A549 (cell line): ENCODE measurements around the gene MAN2B2. TPM values are rescaled to one million over a fixed set of nuclear protein-coding genes. Genes with fewer than 3 reads are reported as not detected.

ENCODE experiments used
- ATAC-seq, 2 experiments: fragments of 200-7000 bp in 1 of 2; fragments of >200 bp in 1 of 2; cut with Nextera tagmentation in 1 of 2; cut with Tn5 transposase in 1 of 2; 3 replicates each; pipeline versions ENCODE4 v1.8.0 to v1.9.1; 2018 to 2020; ENCODE audit warnings: mild to moderate bottlenecking in 1 of 2, moderate library complexity in 1 of 2
- CTCF ChIA-PET: fragments of 300-600 bp; sonication (Branson Sonifier 250); formaldehyde crosslinking; extraction: SDS; loops from one replicate; lab custom pipeline; 2021; ENCODE audit warnings: antibody characterized with exemption, inconsistent platforms; lab: Yijun Ruan, JAX
- POLR2A ChIA-PET: fragments of 350-600 bp; formaldehyde crosslinking; extraction: SDS; loops from one replicate; lab custom pipeline; 2021; ENCODE audit warnings: antibody characterized with exemption, inconsistent platforms; lab: Yijun Ruan, JAX
- DNase-seq, 2 experiments: peaks; one replicate each; pipeline versions ENCODE4 v3.0.0 to v3.0.0-alpha.2; 2011 to 2016; ENCODE audit warnings: low read depth in 1 of 2, low spot score in 1 of 2
- FAIRE-seq: peaks from 2 replicates; lab custom pipeline; 2011; peaks lifted over from hg19 to GRCh38; lab: Jason Lieb, UNC
- H3K27ac ChIP-seq, 2 experiments: fragments of >200 bp; sonication (Bioruptor Twin); formaldehyde crosslinking; 3 replicates each; pipeline ENCODE4 v1.5.1; 2016 to 2017
- H3K4me1 ChIP-seq: fragments of >200 bp; sonication (Bioruptor Twin); formaldehyde crosslinking; 3 replicates; pipeline ENCODE4 v1.6.1; 2016
- H3K4me2 ChIP-seq: fragments of >200 bp; sonication (Bioruptor Twin); formaldehyde crosslinking; 3 replicates; pipeline ENCODE4 v1.6.1; 2016
- H3K4me3 ChIP-seq: fragments of >200 bp; sonication (Bioruptor Twin); formaldehyde crosslinking; 3 replicates; pipeline ENCODE4 v1.5.1; 2016
- H3K9me3 ChIP-seq: fragments of >200 bp; sonication (Bioruptor Twin); formaldehyde crosslinking; 3 replicates; pipeline ENCODE4 v1.6.1; 2016
- CBX2 ChIP-seq: fragments of 200-600 bp; sonication (generic); IDR thresholded peaks from 2 replicates; pipeline ENCODE4 v1.6.1; 2016; ENCODE audit warnings: low read depth, mild to moderate bottlenecking, borderline replicate concordance
- CBX8 ChIP-seq: fragments of 200-600 bp; sonication (generic); IDR thresholded peaks from 2 replicates; pipeline ENCODE4 v1.6.1; 2016
- CHD2 ChIP-seq: fragments of 150-350 bp; IDR thresholded peaks from 2 replicates; pipeline ENCODE4 v1.6.1; 2014; ENCODE audit warnings: low read length; ENCODE audit not compliant: partially characterized antibody
- CHD4 ChIP-seq: fragments of 200-600 bp; sonication (generic); IDR thresholded peaks from 2 replicates; pipeline ENCODE4 v1.6.1; 2016; ENCODE audit warnings: antibody characterized with exemption, mild to moderate bottlenecking, borderline replicate concordance
- CTCF ChIP-seq: fragments of >200 bp; sonication (Bioruptor Twin); formaldehyde crosslinking; IDR thresholded peaks from 3 replicates; pipeline ENCODE4 v1.5.1; 2016
- EHF ChIP-seq: fragments of 250-450 bp; sonication (Bioruptor Pico); IDR thresholded peaks from 2 replicates; pipeline ENCODE4 v1.5.0; 2020; ENCODE audit warnings: mild to moderate bottlenecking
- EHMT2 ChIP-seq: fragments of 200-600 bp; sonication (generic); IDR thresholded peaks from 2 replicates; pipeline ENCODE4 v1.6.1; 2016; ENCODE audit warnings: antibody characterized with exemption, low read depth, mild to moderate bottlenecking, moderate library complexity
- ESRRA ChIP-seq: fragments of 150-350 bp; IDR thresholded peaks from 2 replicates; pipeline ENCODE4 v1.6.1; 2014; ENCODE audit warnings: mild to moderate bottlenecking, low read length, borderline replicate concordance
- FOXS1 ChIP-seq: fragments of 250-450 bp; sonication (Bioruptor Pico); IDR thresholded peaks from 2 replicates; pipeline ENCODE4 v1.5.0; 2020; ENCODE audit warnings: mild to moderate bottlenecking, moderate library complexity
- HES2 ChIP-seq: fragments of >200 bp; sonication (Bioruptor Twin); formaldehyde crosslinking; IDR thresholded peaks from 2 replicates; pipeline ENCODE4 v1.6.1; 2016
- HMGXB4 ChIP-seq: fragments of 250-450 bp; sonication (Bioruptor Pico); IDR thresholded peaks from 2 replicates; pipeline ENCODE4 v1.5.0; 2021; ENCODE audit warnings: mild to moderate bottlenecking, moderate library complexity, borderline replicate concordance
- HOXB5 ChIP-seq: fragments of 250-450 bp; sonication (Bioruptor Pico); IDR thresholded peaks from 2 replicates; pipeline ENCODE4 v1.5.0; 2020; ENCODE audit warnings: mild to moderate bottlenecking, moderate library complexity
- KDM1A ChIP-seq: fragments of 200-600 bp; sonication (generic); IDR thresholded peaks from 2 replicates; pipeline ENCODE4 v1.6.1; 2016; ENCODE audit warnings: low read depth, mild to moderate bottlenecking
- MAZ ChIP-seq: fragments of 150-350 bp; IDR thresholded peaks from 2 replicates; pipeline ENCODE4 v1.6.1; 2014; ENCODE audit warnings: antibody characterized with exemption, low read depth, low read length, borderline replicate concordance
- NFE2L2 ChIP-seq: fragments of 150-350 bp; conservative IDR thresholded peaks from 2 replicates; pipeline ENCODE4 v1.6.1; 2014; ENCODE audit warnings: low read length
- PBX3 ChIP-seq: IDR thresholded peaks from 2 replicates; pipeline ENCODE4 v1.6.1; 2012
- POLR2AphosphoS2 ChIP-seq: conservative IDR thresholded peaks from 2 replicates; pipeline ENCODE4 v1.6.1; 2012; ENCODE audit warnings: low read length, improper control_type of control experiment, inconsistent platforms
- RARB ChIP-seq: fragments of 250-450 bp; sonication (Bioruptor Pico); IDR thresholded peaks from 2 replicates; pipeline ENCODE4 v1.8.0; 2021; ENCODE audit warnings: mild to moderate bottlenecking, moderate library complexity
- REST ChIP-seq: fragments of 200-600 bp; sonication (generic); IDR thresholded peaks from 2 replicates; pipeline ENCODE4 v1.6.1; 2016; ENCODE audit warnings: antibody characterized with exemption, mild to moderate bottlenecking, moderate library complexity
- SREBF2 ChIP-seq: fragments of 450-650 bp; IDR thresholded peaks from 2 replicates; pipeline ENCODE4 v1.6.1; 2014; ENCODE audit warnings: mild to moderate bottlenecking, moderate library complexity
- TFCP2L1 ChIP-seq: fragments of 250-450 bp; sonication (Bioruptor Pico); IDR thresholded peaks from 2 replicates; pipeline ENCODE4 v1.5.0; 2021; ENCODE audit warnings: mild to moderate bottlenecking
- USF2 ChIP-seq: fragments of 450-650 bp; IDR thresholded peaks from 2 replicates; pipeline ENCODE4 v1.6.1; 2014; ENCODE audit warnings: antibody characterized with exemption
- ZFP36 ChIP-seq: fragments of 450-650 bp; IDR thresholded peaks from 2 replicates; pipeline ENCODE4 v1.6.1; 2014; ENCODE audit warnings: borderline replicate concordance; ENCODE audit not compliant: partially characterized antibody
- WGBS: methylation state at CpG from one replicate; pipeline ENCODE4 v1.1.6; 2017; ENCODE audit errors: missing lambda C conversion rate; 5-methylcytosine and 5-hydroxymethylcytosine counted together
- polyA plus RNA-seq, 4 experiments: library from polyadenylated mRNA; depleted of rRNA in 3 of 4; stranded (reverse); fragments of >200 nt; fragmentation: RNase III in 1 of 4; extraction: RNeasy Plus Mini Kit Qiagen cat#74134 plus additional on column Dnase treatment in 1 of 4; gene quantifications; 2 replicates in 3 of 4; 3 replicates in 1 of 4; pipeline ENCODE4 v1.2.3, GENCODE V29; 2011 to 2017

The MAN2B2 gene
- polyA plus RNA-seq, 2 of the 4 experiments (the other 2 are of a cell fraction): 6.3 to 8.4 TPM

GRCh38 chr4:6647169-6647568, 72.2 kb downstream of the MAN2B2 start:
- H3K4me3 ChIP-seq: no peak overlapping the region
- WGBS: 58% methylated on average over 5 of the region's 5 CpGs
- ATAC-seq (no peak), FAIRE-seq (no peak), DNase-seq (no peak)
- H3K4me1 ChIP-seq: peaks cover 6% of the 10 kb centered on the region
- H3K4me2 ChIP-seq: no peak overlapping the region
- no peak overlapping the region for H3K27ac ChIP-seq
- CTCF ChIA-PET: interaction anchor here (0.8 kb wide), 1 partner anchor 55 kb away, joined by 3 read pairs; no protein-coding TSS in a partner anchor
- TF ChIP-seq FOXS1 (CRISPR knock-in tag) (no peak), CHD4 (no peak), EHMT2 (no peak), POLR2AphosphoS2 (no peak), SREBF2 (no peak), ZFP36 (no peak), HOXB5 (CRISPR knock-in tag) (no peak), CHD2 (no peak), USF2 (no peak), CBX2 (no peak), EHF (CRISPR knock-in tag) (no peak), CTCF (no peak), MAZ (no peak), HMGXB4 (CRISPR knock-in tag) (no peak), PBX3 (no peak), TFCP2L1 (no peak), ESRRA (no peak), HES2 (no peak)
- H3K9me3 ChIP-seq: no peaks in the 10 kb centered on the region
- POLR2A ChIA-PET: no interaction called here

- Histone ChIP-seq H3K4me2 (no peak overlapping the region), H3K27ac (no peak overlapping the region), H3K4me3 (no peak overlapping the region), H3K4me1 (peaks cover under 1% of the 10 kb centered on the region; the same call in 1 of the 3 replicates), H3K9me3 (no peaks in the 10 kb centered on the region)
- CTCF ChIA-PET: interaction anchor here (0.8 kb wide), 1 partner anchor 55 kb away, joined by 3 read pairs; no protein-coding TSS in a partner anchor
- POLR2A ChIA-PET: no interaction called here
- FAIRE-seq (no peak), ATAC-seq (no peak), DNase-seq (no peak)
- WGBS: 78% methylated on average over 6 of the region's 6 CpGs
- TF ChIP-seq HMGXB4 (CRISPR knock-in tag) (no peak), CBX8 (no peak), PBX3 (no peak), RARB (CRISPR knock-in tag) (no peak), NFE2L2 (no peak), KDM1A (no peak), REST (no peak)
These were observed 72.7 kb downstream of the MAN2B2 start for GRCh38 chr4:6647582-6648230.
